DMS79 (cell line): ENCODE results near the gene BAZ1A.
A peak's percentile ranks its signal among the peaks of the same experiment; 100 is the strongest.
"Not testable (repeated sequence)": the region's sequence is repeated elsewhere in the genome, so short reads cannot be mapped to it uniquely, and the experiment has no call there.

ENCODE experiments used
- DNase-seq: peaks from one replicate; lab custom pipeline; 2025; lab: John Stamatoyannopoulos, UW

BAZ1A gene

GRCh38 chr14:34858765-34859164, 16.4 kb downstream of the BAZ1A start:
- no peak for DNase-seq

GRCh38 chr14:34857689-34858449, 17.3 kb downstream of the BAZ1A start:
- DNase-seq: peak; percentile 63

GRCh38 chr14:34853041-34853440, 22.1 kb downstream of the BAZ1A start:
- DNase-seq: no peak

- DNase-seq: no peak
Observed at GRCh38 chr14:34851395-34851794, 23.8 kb downstream of the BAZ1A start.

- DNase-seq: no peak
Observed at GRCh38 chr14:34845869-34846268, 29.3 kb downstream of the BAZ1A start.

GRCh38 chr14:34843011-34843554, 32.1 kb downstream of the BAZ1A start:
- no peak for DNase-seq

- DNase-seq: no peak
Observed at GRCh38 chr14:34837801-34838322, 37.3 kb downstream of the BAZ1A start.

- no peak for DNase-seq
Observed at GRCh38 chr14:34835312-34835711, 39.8 kb downstream of the BAZ1A start.

GRCh38 chr14:34833549-34834523, 41.3 kb downstream of the BAZ1A start:
- DNase-seq: no peak

- DNase-seq: no peak
Observed at GRCh38 chr14:34826661-34827060, 48.5 kb downstream of the BAZ1A start.

GRCh38 chr14:34824826-34825225, 50.3 kb downstream of the BAZ1A start:
- DNase-seq: no peak

- DNase-seq: no peak
Observed at GRCh38 chr14:34824256-34824655, 50.9 kb downstream of the BAZ1A start.

GRCh38 chr14:34817768-34818167, 57.4 kb downstream of the BAZ1A start:
- no peak for DNase-seq

- DNase-seq: no peak
Observed at GRCh38 chr14:34810028-34810427, 65.1 kb downstream of the BAZ1A start.

- no peak for DNase-seq
Observed at GRCh38 chr14:34806257-34806656, 68.9 kb downstream of the BAZ1A start.

GRCh38 chr14:34804933-34805332, 70.2 kb downstream of the BAZ1A start:
- no peak for DNase-seq

GRCh38 chr14:34798861-34799260, 76.3 kb downstream of the BAZ1A start:
- not testable (repeated sequence) for DNase-seq

- DNase-seq: no peak
Observed at GRCh38 chr14:34797747-34798583, 77.2 kb downstream of the BAZ1A start.

GRCh38 chr14:34796902-34797301, 78.3 kb downstream of the BAZ1A start:
- no peak for DNase-seq

- DNase-seq: no peak
Observed at GRCh38 chr14:34794941-34795340, 80.2 kb downstream of the BAZ1A start.

GRCh38 chr14:34794217-34794616, 80.9 kb downstream of the BAZ1A start:
- no peak for DNase-seq

GRCh38 chr14:34792598-34792997, 82.6 kb downstream of the BAZ1A start:
- no peak for DNase-seq
